COLO668 (cell line): ENCODE data around the gene ADRA2B.
"Not testable (repeated sequence)": the region's sequence is repeated elsewhere in the genome, so short reads cannot be mapped to it uniquely, and the experiment has no call there.

Experiments used
- DNase-seq: peaks from one replicate; lab custom pipeline; 2025; ENCODE audit not compliant: unreplicated experiment; lab: John Stamatoyannopoulos, UW

Gene ADRA2B

GRCh38 chr2:96091141-96091710 is 25.1 kb downstream of the ADRA2B start:
- DNase-seq: peak; percentile 25

GRCh38 chr2:96090196-96090926 is 26.0 kb downstream of the ADRA2B start:
- no peak for DNase-seq

DNA sequence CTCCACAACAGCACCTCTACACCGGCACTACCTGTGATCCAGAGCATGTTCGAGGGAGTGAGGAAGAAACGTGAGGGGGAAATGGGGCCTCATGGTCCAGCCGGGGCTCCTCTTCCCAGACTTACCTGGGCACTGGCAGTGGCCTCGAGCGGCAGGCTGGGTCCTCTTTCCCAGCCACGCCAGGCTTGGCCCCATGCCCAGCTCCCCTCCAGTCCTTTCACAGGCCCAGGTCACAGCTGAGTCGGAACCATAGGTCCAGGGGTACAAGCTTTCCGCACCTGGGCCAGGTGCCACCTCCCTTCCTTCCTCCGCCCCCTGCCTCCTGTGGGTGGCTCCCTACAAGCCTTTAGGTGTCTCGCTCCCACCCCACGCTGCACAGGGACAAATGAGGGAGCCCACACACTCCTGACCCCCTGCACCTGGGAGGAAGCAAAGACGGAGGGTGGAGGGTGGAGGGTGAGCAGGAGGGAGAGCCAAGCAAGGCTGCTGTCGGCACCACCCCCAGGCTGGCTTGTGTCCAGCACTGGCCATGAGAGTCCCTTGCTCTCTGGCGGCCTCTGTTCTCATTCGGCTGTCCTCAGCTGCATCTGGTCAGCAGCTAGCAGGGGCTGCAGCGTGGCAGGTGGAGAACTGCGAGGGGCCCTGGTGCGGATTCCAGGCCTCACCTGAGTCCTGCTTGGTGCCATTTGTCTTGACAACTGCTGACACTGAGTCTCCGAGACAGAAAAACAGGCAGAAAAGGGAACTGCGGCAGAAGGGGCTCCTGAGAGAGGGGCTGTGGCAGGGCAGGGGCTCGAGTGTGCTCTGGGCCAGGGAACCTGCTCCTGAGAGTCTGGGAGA is 26.8 kb downstream of the ADRA2B start:
- DNase-seq: no peak

- no peak for DNase-seq
Observed at GRCh38 chr2:96088340-96089335, 27.7 kb downstream of the ADRA2B start.

DNA sequence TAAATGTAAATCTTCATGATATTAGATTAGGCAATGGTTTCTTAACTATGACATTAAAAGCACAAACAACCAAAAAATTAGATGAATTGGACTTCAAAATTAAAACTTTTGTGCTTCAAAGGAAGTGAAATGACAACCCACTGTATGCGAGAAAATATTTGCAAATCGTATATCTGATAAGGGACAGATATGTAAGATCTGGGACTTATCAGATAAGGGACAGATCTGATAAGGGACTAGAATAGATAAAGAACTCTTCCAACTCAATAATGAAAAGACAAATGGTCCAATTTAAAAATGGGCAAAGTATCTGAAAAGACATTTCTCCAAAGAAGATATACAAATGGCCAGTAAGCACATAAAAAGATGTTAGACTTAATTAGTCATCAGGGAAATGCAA is 29.2 kb downstream of the ADRA2B start:
- no peak for DNase-seq

DNA sequence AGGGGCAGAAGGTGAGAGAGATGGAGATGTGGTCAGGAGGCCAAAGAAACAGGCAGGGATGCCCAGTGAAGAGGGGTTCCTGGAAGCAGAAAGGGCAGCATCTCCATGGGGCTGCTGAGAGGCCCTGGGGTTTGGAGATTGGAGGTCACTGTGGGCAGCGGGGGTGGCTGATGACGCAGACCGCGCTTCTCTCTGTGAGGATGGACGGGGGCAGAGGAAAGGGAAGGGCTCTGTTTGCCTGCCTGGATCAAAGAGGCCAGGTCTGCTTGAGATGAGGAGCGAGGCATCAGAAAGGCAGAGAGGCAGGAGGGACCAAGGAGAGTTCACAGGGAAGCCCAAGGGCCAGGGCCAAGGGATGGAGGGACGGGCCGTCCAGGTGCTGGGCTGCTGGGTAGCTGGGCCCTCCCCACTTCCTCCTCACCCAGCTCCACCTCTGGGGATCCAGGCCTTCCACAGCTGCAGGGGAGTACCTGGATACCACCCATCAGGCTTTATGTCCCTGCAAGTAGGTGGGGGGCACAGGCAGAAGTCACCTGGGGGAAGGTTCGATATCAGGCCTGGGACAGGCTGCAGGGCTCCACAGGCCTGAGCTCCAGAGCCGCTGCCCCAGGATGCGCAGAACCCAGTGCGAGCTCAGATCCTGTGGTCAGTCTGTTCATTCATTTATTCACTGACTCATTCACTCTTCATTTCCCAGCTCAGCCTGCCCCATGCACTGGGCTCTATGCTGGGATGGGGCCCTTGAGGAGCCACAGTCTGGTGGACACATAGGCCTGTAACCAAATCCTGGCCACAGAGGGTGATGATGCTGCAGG is 30.6 kb downstream of the ADRA2B start:
- DNase-seq: no peak

DNA sequence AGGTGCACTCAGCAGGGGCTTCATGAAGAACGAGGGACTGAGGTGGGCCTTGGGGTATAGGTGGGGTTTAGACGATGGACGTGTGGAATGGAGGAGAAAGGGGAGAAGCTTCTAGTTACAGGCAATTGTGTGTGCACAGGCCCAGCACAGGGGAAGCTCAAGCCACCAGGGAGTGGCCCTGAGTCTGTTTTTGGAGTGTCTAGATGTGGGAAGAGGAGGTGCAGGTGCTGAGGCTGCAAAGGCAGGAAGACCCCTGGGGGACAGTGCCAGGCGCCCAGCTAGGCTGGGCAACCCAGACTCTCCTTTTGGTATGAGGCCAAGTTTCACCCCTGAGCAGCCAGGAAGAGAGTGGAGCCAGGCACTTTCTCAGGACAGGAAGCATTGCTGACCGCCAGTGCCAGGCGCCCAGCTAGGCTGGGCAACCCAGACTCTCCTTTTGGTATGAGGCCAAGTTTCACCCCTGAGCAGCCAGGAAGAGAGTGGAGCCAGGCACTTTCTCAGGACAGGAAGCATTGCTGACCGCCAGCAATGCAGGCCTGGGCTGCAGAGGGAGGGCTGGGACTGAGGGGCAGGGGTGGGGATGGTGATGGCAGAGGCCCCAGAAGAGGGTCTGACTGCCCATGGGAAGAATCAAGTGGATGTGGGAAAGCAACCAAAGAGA is 31.4 kb downstream of the ADRA2B start:
- DNase-seq: not testable (repeated sequence)

DNA sequence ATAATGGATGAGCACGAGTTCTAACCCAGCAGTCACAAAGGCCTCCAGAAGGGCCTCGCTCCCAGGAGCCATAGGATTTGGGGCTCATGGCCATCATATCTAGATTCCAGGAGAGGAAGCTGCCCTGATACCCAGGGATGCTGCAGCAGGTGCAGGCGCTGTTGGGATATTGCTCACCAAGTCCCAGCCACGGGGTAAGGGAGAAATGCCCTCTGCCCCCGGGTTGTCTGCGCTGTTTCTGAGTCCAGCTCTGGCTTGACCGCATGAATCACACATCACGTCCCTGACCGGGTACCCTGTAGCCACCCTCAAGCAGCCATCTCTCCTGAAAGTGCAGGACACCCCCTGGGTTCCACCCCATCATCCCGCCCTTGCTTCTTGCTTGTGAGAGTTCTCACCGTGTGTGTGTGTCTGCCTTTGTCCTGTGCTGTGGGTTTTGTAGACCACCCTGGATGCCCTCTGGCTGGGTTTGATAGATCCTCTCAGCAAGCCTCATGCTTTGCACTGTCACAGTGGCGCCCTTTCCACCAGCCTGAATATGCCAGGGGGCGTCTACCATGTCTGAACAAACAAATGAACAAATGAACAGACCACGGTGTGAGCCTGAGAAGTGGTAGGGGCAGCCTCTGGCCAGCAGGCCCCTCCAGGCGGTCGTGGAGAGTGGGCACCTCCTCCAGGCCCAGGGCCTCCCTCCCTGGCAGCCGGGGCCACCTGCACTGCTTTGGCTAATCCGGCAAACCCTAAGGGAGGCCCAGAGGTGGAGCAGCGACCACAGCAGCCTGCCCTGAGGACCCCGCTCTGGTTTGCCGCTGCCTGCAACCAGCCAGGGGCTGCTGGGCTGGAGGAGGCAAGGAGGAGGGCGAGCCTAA is 32.1 kb downstream of the ADRA2B start:
- DNase-seq: no peak

GRCh38 chr2:96083064-96083939 is 33.1 kb downstream of the ADRA2B start:
- DNase-seq: no peak

DNA sequence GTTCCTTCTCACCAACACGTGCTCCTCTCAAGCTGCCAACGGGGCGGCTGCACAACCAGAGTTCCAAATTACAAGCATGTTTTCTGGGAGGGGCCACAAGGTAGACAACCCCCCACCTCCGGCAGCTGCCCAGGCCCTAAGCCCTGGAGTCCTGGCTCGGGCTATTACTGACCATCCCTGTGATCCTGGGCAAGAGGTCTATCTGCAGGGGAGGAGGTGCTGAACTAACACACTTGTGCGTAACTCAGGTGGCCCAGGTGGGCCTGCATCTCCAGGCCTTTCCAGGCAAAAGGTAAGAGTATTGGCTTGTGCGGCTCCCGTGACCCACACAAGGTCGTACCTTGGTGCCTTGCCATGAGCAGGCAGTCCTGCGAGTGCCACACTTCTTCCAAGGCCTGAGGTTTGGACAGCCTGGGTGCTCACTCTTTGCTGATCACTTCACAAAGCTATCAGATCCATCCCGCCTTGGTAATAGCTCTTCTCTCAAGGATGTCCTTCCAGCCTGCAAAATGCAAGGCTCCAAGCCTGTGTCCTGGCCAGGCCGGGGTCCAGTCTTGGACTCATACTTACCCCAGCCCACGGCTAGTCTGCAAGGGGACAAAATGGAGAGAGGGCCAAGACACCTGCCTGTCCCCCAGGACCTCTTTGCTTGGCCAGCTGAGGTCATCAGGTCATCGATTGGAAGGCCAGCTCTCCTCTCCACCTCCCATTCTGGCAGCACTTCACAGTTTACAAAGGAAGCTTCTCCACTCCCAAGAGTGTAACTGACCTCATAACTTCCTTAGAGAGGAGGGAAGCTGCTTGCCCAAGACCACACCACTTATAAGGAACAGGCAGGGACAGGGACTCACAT is 33.9 kb downstream of the ADRA2B start:
- DNase-seq: no peak

DNA sequence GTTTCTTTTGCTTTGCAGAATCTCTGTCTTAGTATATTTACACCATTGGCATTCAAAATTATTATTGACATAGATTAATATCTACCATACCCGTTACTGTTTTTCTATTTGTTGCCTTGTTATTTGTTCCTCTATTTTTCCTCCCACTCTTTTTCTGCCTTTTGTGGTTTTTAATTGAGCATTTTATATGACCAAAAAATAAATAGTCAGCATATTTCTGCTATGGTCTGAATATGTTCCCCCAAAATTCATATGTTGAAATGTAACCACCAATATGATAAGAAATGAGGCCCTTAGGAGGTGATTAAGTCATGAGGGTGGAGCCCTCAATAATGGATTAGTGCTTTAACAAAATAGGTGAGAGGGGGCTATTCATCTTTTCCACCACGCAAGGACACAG is 35.3 kb downstream of the ADRA2B start:
- DNase-seq: no peak

- no peak for DNase-seq
Observed at GRCh38 chr2:96075199-96075771, 41.1 kb downstream of the ADRA2B start.

GRCh38 chr2:96074156-96074555 is 42.2 kb downstream of the ADRA2B start:
- no peak for DNase-seq

DNA sequence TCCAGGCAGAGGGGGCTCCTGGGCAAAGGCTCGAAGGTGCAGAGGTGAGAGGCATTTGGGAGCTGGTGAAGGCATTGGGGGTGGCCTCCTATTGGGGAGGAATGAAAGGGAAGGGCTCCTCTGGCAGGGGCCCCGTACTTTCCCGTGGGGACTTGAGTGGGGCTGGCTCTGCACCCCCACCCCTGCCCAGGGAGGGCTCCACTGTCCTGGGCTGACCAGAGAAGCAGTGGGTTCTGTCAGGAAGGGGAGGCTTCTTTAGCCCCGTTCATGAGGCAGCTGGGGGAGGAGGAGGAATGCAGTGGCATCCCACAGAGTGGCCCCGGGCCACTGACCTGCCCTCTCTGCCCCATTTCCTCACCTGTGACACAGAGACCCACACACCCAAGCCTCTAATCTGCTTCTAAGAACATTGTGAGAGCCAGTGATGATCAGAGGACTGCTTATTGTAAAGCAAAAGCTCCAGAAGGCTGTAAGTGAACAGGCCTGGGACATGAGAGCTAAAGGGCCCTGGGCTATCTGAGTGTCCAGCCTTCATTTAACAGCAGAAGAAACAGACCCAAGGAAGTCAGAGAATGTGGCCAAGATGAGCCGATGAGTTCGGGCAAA is 43.1 kb downstream of the ADRA2B start:
- no peak for DNase-seq

- no peak for DNase-seq
Observed at GRCh38 chr2:96072746-96073145, 43.6 kb downstream of the ADRA2B start.

DNA sequence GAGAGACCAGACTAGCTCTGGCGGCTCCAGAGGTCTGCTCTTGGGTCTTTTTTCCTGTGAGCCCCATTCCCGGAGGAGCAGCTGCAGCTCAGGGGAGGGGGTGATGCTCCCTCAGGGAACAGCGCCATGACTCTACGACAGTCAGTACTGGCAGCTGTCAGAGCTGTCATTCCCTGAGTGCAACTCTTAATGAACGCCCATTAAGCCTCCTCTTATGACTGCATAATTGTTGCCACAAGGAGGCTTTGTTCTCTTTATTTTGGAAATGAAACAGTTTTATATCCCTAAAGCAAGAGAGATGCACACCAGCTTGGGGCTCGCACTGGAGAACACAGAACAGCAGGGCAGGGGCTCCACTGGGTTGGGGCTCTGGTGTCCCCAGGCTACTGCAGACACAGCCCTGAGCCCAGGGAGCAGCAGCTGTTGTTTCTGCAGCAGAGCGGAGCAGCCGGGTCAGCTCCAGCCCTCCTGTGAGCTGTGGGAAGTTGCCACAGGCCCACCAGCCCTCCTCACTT is 44.3 kb downstream of the ADRA2B start:
- not testable (repeated sequence) for DNase-seq
